CD4-positive, alpha-beta T cell treated with Interleukin-21 for 1 hour (primary cell): ENCODE results near the gene SAMD1.
"Not testable (repeated sequence)": the region's sequence is repeated elsewhere in the genome, so short reads cannot be mapped to it uniquely, and the experiment has no call there.

Source experiments
- DNase-seq: peaks from one replicate; pipeline ENCODE4 v3.0.0-alpha.2; 2020

SAMD1 gene

GRCh38 chr19:14059093-14059480, 31.5 kb downstream of the SAMD1 start:
- DNase-seq: peak; percentile 55

- no peak for DNase-seq
These were observed 32.1 kb downstream of the SAMD1 start for GRCh38 chr19:14058182-14059092.

- DNase-seq: no peak
These were observed 33.7 kb downstream of the SAMD1 start for GRCh38 chr19:14056741-14057356.

GRCh38 chr19:14056069-14056666, 34.4 kb downstream of the SAMD1 start:
- no peak for DNase-seq

DNA sequence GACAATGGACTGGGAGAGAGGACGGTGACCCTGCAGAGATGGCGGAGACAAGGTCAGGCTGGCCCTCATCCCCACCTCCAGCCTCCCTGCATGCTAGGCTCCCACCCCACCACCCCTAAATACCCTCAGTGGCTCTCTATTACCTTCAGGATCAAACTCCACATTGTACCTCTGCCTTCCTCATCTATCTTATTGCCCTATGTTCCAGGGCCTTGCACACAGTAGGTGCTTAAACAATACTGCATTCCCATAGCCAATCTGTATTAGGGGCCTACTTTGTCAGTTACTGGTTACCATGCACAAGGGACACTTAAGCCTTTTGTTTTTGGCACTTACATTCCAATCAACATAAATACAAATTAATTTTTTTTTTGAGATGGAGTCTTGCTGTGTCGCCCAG, 35.2 kb downstream of the SAMD1 start:
- DNase-seq: no peak

DNA sequence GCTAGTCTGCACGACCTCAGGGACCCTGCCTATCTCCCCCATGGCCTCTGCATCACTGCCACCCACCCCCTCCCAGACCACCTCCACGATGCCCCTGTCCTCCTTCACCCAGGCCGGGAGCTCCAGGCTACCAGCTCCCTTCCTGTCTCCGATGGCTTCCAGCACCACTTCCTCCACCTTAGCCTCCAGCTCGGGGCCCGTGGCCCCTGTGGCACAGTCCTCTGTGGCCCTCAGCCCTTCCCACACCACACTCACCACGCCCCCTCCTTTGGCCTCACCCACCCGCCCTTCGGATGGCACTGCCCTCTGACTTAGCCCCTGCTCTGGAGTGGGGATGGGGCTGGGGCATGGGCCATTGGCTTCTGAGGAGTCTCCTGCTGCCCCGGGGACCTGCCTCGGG, 35.8 kb downstream of the SAMD1 start:
- DNase-seq: no peak

- DNase-seq: no peak
These were observed 36.5 kb downstream of the SAMD1 start for GRCh38 chr19:14054099-14054498.

GRCh38 chr19:14053500-14053899, 37.1 kb downstream of the SAMD1 start:
- no peak for DNase-seq

DNA sequence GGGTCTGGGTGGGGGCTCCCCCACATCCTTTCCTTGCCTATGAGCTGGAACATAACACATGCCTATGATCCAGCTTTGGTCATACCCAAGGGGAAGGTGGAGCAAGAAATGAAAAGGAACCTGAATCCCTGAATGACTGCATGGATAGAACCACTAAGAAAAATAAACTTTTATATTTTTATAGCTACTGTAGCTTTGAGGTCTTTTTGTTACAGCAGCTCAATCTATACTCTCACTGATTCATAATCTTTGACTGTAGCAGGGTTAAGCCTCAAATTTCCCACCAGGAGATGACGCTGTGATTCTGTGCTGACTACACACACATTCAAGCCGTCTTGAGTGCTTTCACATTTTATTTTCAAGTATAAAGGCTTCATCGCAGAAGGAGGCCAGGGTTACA, 37.5 kb downstream of the SAMD1 start:
- DNase-seq: no peak

DNA sequence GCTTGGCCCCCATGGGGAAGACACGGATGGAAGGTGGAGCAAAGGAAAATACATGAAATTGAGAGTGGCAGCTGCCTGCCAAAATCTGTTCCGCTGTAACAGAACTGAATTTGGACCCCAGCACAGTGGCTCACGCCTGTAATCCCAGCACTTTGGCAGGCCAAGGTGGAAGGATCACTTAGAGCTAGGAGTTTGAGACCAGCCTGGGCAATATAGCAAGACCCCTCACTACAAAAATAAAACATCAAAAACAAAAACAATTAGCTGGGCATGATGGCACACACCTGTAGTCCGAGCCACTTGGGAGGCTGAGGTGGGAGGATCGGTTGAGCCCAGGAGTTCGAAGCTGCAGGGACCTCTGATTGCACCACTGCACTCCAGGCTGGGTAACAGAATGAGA, 38.1 kb downstream of the SAMD1 start:
- no peak for DNase-seq

GRCh38 chr19:14051980-14052379, 38.6 kb downstream of the SAMD1 start:
- DNase-seq: no peak

DNA sequence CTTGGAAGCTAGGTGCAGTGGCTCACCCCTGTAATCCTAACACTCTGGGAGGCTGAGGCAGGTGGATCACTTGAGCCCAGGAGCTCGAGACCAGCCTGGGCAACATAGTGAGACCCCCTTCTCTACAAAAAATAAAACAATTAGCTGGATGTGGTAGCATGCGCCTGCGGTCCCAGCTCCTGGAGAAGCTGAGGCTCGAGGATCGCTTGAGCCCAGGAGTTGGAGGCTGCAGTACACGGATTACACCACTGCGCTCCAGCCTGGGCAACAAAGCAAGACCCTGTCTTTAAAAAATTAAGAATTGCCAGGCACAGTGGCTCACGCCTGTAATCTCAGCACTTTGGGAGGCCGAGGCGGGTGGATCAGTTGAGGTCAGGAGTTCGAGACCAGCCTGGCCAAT, 39.6 kb downstream of the SAMD1 start:
- DNase-seq: not testable (repeated sequence)

GRCh38 chr19:14050512-14050911, 40.0 kb downstream of the SAMD1 start:
- DNase-seq: no peak

GRCh38 chr19:14048443-14049153, 42.0 kb downstream of the SAMD1 start:
- peak; percentile 79 for DNase-seq

- not testable (repeated sequence) for DNase-seq
These were observed 42.7 kb downstream of the SAMD1 start for GRCh38 chr19:14047866-14048265.

GRCh38 chr19:14042659-14043608, 47.6 kb downstream of the SAMD1 start:
- DNase-seq: peak; percentile 73

- DNase-seq: no peak
These were observed 51.4 kb downstream of the SAMD1 start for GRCh38 chr19:14039181-14039580.
